ENCODE measurements around the gene PIGU. TPM values are rescaled to one million over a fixed set of nuclear protein-coding genes. Genes with fewer than 3 reads are reported as not detected.

PIGU gene
- total and polyA plus RNA-seq, 9 of the 15 experiments (the other 6 are each of a cell fraction or from before 2014, with no cell fraction given): 6.5 to 100 (median 28.1) TPM

DNA sequence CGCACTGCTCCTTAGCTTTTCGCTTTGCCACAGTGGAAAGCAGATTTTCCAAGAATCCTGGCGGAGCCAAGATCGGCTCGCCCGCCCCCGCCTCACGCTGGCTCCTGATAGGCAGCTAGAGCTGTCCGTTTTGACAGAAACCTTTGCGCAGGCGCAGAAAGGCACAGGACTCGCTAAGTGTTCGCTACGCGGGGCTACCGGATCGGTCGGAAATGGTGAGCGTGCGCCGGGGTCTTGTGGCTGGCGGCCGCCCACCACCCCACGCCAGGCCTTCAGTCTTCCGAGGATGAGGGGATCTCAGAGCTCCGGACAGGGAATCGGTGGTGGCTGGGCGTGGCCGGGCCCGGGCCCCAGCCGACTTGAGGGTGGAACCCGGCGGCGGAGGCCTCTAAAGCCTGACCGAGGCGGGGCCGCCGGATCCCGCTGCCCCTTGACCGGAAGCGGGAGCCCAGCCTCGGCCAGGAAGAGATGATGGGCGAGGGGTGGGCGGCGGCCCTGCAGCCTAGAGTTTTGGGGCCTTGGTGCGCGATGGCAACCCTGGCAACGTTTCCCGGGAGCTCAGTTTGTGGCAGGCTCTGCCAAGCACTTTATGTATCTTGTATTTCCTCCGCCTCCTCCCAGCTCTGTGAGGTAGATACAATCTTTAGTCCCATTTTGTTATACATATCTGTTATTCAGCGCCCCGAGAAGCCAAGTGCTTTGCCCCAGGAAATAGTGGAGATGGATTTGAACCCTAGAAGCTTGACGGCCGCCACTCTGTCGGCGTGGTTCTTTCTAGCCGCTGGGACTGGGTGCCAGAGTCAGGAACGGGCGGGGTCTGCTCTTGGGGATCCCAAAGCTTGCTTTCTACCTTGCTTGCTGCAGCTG lies 160.4 kb downstream of the PIGU start, which contains the start of gene DYNLRB1:
Gene DYNLRB1 (plus strand): TSS at position 176 of the 867 bp plus-strand sequence. CDS start 37 bp downstream, at position 213.
- Histone ChIP-seq H3K79me2 (ENCODE audit: control insufficient read depth, insufficient read depth, low read length) (peaks cover 55% of the 10 kb centered on the region), H3K4me1 (replicated peaks in 1 of 2; ENCODE audit: control insufficient read depth in 2 of 2, insufficient read depth in 2 of 2, low read length in 2 of 2) (peaks cover 12 to 18% of the 10 kb centered on the region in 2 experiments; a peak in 4 of 5 replicates)
- peak; percentile 94 for ATAC-seq
- TF ChIP-seq MNT (conservative IDR thresholded peaks at IDR 0.05) (peak; percentile 45 to 79; a peak in 3 of 4 replicates), TAL1 (IDR thresholded peaks at IDR 0.05) (no peak), ATF7 (IDR thresholded peaks at IDR 0.05) (peak; percentile 54), SPI1 (IDR thresholded peaks at IDR 0.05; ENCODE audit: borderline replicate concordance, low read depth, low read length) (no peak), POLR2G (IDR thresholded peaks at IDR 0.05; ENCODE audit: low read depth, low read length) (peak; percentile 94), ELF1 (tag; IDR thresholded peaks at IDR 0.05) (peak; percentile 79), EHMT2 (IDR thresholded peaks at IDR 0.05) (no peak), TCF7L2 (IDR thresholded peaks at IDR 0.05; ENCODE audit: low read depth, low read length) (no peak), CCNT2 (IDR thresholded peaks at IDR 0.05; ENCODE audit: borderline replicate concordance, extremely low read depth, insufficient read length, low read depth, low read length) (peak; percentile 70), HOXB6 (CRISPR knock-in tag; IDR thresholded peaks at IDR 0.05; ENCODE audit: borderline replicate concordance) (no peak), SRSF1 (IDR thresholded peaks at IDR 0.05; ENCODE audit: low read depth, low read length) (no peak), PBX2 (CRISPR knock-in tag; IDR thresholded peaks at IDR 0.05; ENCODE audit: low read depth) (peak; percentile 76), PBX2 (tag; conservative IDR thresholded peaks at IDR 0.05; ENCODE audit: low read depth) (peak; percentile 96), C11orf30 (IDR thresholded peaks at IDR 0.05; ENCODE audit: low read depth) (peak; percentile 71), RAD21 (CRISPR knock-in tag; conservative IDR thresholded peaks at IDR 0.05 in 1 of 2, IDR thresholded peaks at IDR 0.05 in 1 of 2) (no peak)
- TF ChIP-seq, protein P1, sequence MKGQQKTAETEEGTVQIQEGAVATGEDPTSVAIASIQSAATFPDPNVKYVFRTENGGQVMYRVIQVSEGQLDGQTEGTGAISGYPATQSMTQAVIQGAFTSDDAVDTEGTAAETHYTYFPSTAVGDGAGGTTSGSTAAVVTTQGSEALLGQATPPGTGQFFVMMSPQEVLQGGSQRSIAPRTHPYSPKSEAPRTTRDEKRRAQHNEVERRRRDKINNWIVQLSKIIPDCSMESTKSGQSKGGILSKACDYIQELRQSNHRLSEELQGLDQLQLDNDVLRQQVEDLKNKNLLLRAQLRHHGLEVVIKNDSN (CRISPR knock-in tag; IDR thresholded peaks at IDR 0.05): no peak

More for the DNA sequence above, 160.4 kb downstream of the PIGU start, which contains the start of gene DYNLRB1:
- Histone ChIP-seq H3K9me1 (ENCODE audit: control insufficient read depth, insufficient read depth, low read length) (no peaks in the 10 kb centered on the region), H2AFZ (ENCODE audit: low read depth, low read length) (peak within 1 kb of the TSS; percentile 96), H4K20me1 (replicated peaks; ENCODE audit: control insufficient read depth, insufficient read depth, low read length) (no peaks in the 10 kb centered on the region), H3K4me3 (peak within 1 kb of the TSS; percentile 67), H3K9me3 (replicated peaks; ENCODE audit: control insufficient read depth, insufficient read depth, low read depth, low read length) (no peaks in the 10 kb centered on the region), H3K27ac (ENCODE audit: extremely low read depth, low read depth, low read length) (peak within 1 kb of the TSS; percentile 80), H3K36me3 (ENCODE audit: control insufficient read depth, insufficient read depth, low read length) (peaks cover 15% of the 10 kb centered on the region; the same call in 2 of the 3 replicates), H3K27me3 (ENCODE audit: control insufficient read depth in 2 of 2, insufficient read depth in 2 of 2, low read length in 2 of 2) (no peaks in the 10 kb centered on the region), H3K4me2 (ENCODE audit: insufficient read depth, low read length) (peak within 1 kb of the TSS; percentile 99), H3K9ac (ENCODE audit: insufficient read depth in 1 of 2, low read depth in 2 of 2, low read length in 2 of 2) (peak within 1 kb of the TSS; percentile 79 to 97)
- POLR2A ChIA-PET: interaction anchor here (0.6 to 2.5 kb wide), 19 partner anchors 9 to 784 kb away, joined by 3 to 8 read pairs (median 4); partner anchors contain the start of genes AHCY and TP53INP2
- in situ Hi-C loops (cut with MboI) (loop anchor here (5.0 kb wide), 1 partner anchor 214 kb away; the partner anchor contains the start of gene AHCY), intact Hi-C loops (cut with micrococcal nuclease) (loop anchor here (5.0 kb wide), 1 partner anchor 44 kb away; no protein-coding TSS in a partner anchor)
- CTCF ChIA-PET (ENCODE audit: low intra/inter-chr PET ratio): interaction anchor here (0.7 kb wide), 1 partner anchor 153 kb away, joined by 3 read pairs; the partner anchor contains the start of gene ITCH
- WGBS (ENCODE audit: insufficient coverage, low coverage, missing lambda C conversion rate): under 1% methylated on average over 54 of the region's 59 CpGs
- DNase-seq (ENCODE audit: extremely low read depth in 1 of 4, low spot score in 3 of 4) (peak; percentile 94 to 97 (median 95)), FAIRE-seq (peak; percentile 89)
- BruUV-seq (replicated peaks): TSS peak; percentile 65

Data from K562 (cell line).